BLaER1 (cell line): Measurements from ENCODE around the gene CASP3.

Experiments
- H3K27ac ChIP-seq: shearing (Covaris generic); formaldehyde crosslinking; 2 replicates; pipeline ENCODE4 v1.8.1; 2022
- H3K27me3 ChIP-seq: shearing (Covaris generic); formaldehyde crosslinking; 2 replicates; pipeline ENCODE4 v1.8.1; 2022
- H3K36me3 ChIP-seq: shearing (Covaris generic); formaldehyde crosslinking; 2 replicates; pipeline ENCODE4 v1.8.1; 2022
- H3K4me1 ChIP-seq: shearing (Covaris generic); formaldehyde crosslinking; 2 replicates; pipeline ENCODE4 v1.8.1; 2022
- H3K4me2 ChIP-seq: shearing (Covaris generic); formaldehyde crosslinking; 2 replicates; pipeline ENCODE4 v1.8.1; 2022
- H3K4me3 ChIP-seq: shearing (Covaris generic); formaldehyde crosslinking; 2 replicates; pipeline ENCODE4 v1.8.1; 2022
- H3K9ac ChIP-seq: shearing (Covaris generic); formaldehyde crosslinking; 2 replicates; pipeline ENCODE4 v1.8.1; 2022
- H3K9me3 ChIP-seq: shearing (Covaris generic); formaldehyde crosslinking; 2 replicates; pipeline ENCODE4 v1.8.1; 2022
- H4K20me1 ChIP-seq: shearing (Covaris generic); formaldehyde crosslinking; 2 replicates; pipeline ENCODE4 v1.8.1; 2022
- Cebpa-rat ChIP-seq: shearing (Covaris generic); IDR thresholded peaks from 2 replicates; pipeline ENCODE4 v1.8.1; 2022

The CASP3 gene

GRCh38 chr4:184681916-184682315 is 32.7 kb upstream of the CASP3 start:
- H3K4me1 ChIP-seq = peaks cover 13% of the 10 kb centered on the region
- no peak overlapping the region for H3K4me3 ChIP-seq
- H3K9me3 ChIP-seq = peaks cover 3% of the 10 kb centered on the region; the same call in 1 of the 2 replicates
- H3K27ac ChIP-seq = no peak overlapping the region
- no peak overlapping the region for H3K4me2 ChIP-seq
- peaks cover 10% of the 10 kb centered on the region for H3K36me3 ChIP-seq
- no peak for TF ChIP-seq Cebpa-rat
- no peaks in the 10 kb centered on the region for H4K20me1 ChIP-seq
- H3K9ac ChIP-seq = no peak overlapping the region
- no peaks in the 10 kb centered on the region for H3K27me3 ChIP-seq

- peaks cover 10% of the 10 kb centered on the region for H3K36me3 ChIP-seq
- H3K27ac ChIP-seq = no peak overlapping the region
- H3K4me1 ChIP-seq = peaks cover 13% of the 10 kb centered on the region
- H3K4me3 ChIP-seq = no peak overlapping the region
- H3K9ac ChIP-seq = no peak overlapping the region
- no peaks in the 10 kb centered on the region for H3K27me3 ChIP-seq
- no peak overlapping the region for H3K4me2 ChIP-seq
- no peak for TF ChIP-seq Cebpa-rat
- H3K9me3 ChIP-seq = peaks cover 3% of the 10 kb centered on the region; the same call in 1 of the 2 replicates
- H4K20me1 ChIP-seq = no peaks in the 10 kb centered on the region
Observed at GRCh38 chr4:184680698-184681097, 31.5 kb upstream of the CASP3 start.

DNA sequence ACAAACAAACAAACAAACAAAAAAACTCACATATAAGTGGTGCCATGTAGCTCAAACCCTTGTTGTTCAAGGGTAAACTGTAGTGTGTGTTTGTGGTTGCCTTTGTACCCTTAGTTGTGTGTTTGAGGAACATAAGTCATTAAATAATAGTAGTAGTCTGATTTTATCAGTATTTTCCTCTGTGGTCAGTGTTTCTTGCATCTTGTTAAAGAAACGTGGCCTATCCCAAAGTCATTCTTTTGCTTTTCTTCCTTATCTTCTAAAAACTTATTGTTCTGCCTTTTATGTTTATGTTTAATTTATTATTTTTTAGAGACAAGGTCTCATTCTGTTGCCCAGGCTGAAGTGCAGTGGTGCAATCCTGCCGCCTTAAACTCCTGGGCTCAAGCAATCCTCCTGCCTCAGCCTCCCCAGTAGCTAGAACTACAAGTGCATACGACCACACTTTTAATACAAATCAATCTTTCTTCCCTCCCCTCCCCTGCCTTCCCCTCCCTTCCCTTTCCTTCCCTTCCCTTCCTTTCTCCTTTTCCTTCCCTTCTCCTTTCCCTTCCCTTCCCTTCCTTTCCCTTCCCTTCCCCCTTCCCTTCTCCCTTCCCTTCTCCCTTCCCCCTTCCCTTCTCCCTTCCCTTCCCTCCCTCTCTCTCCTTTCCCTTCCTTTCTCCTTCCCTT is 26.7 kb upstream of the CASP3 start:
- H4K20me1 ChIP-seq = no peaks in the 10 kb centered on the region
- H3K4me2 ChIP-seq = no peak overlapping the region
- no peaks in the 10 kb centered on the region for H3K4me1 ChIP-seq
- peaks cover 3% of the 10 kb centered on the region; the same call in 1 of the 2 replicates for H3K9me3 ChIP-seq
- no peaks in the 10 kb centered on the region for H3K27me3 ChIP-seq
- TF ChIP-seq Cebpa-rat = no peak
- no peak overlapping the region for H3K4me3 ChIP-seq
- H3K9ac ChIP-seq = no peak overlapping the region
- H3K36me3 ChIP-seq = peaks cover 50% of the 10 kb centered on the region
- H3K27ac ChIP-seq = no peak overlapping the region

DNA sequence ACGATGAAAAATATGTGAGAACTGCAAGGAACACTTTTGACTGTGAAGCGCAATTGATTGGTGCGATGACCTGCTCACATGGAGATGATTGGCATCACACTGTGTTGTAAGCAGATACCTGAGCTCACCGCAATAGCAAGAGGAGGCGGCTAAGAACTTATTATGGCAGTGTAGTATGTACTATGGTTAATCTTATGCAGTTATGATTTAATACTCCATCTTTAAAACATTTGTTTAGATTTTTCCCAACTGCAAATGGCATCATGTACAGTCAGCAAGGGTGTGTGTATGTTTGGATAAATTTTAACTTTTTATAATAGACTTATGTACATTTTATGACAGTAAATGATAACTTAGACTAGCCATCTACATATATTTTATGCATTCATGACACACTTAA is 25.8 kb upstream of the CASP3 start:
- TF ChIP-seq Cebpa-rat = no peak

DNA sequence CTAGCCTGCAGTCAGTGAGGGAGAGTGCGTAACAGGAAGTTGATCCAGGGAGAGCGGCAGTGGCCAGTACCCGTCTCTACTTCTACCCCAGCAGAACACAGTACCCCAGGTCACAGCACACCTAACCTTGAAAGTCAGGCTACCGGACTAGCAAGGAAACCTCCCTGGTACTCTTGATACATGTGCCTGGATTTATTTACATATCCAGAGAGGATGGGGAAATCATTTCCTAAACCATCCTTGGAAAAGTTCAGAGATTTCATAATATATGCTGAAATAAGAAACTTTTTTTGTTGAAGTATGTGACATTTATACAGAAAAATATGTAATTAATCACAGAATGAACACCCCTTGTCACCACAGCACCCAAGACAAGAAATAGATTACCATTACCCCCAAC is 24.8 kb upstream of the CASP3 start:
- H3K4me1 ChIP-seq = no peaks in the 10 kb centered on the region; the same call in 1 of the 2 replicates
- H3K9ac ChIP-seq = no peak overlapping the region
- no peak overlapping the region for H3K27ac ChIP-seq
- no peaks in the 10 kb centered on the region for H3K9me3 ChIP-seq
- no peaks in the 10 kb centered on the region for H4K20me1 ChIP-seq
- no peak overlapping the region for H3K4me2 ChIP-seq
- no peak for TF ChIP-seq Cebpa-rat
- peaks cover 47% of the 10 kb centered on the region for H3K36me3 ChIP-seq
- H3K4me3 ChIP-seq = no peak overlapping the region
- no peaks in the 10 kb centered on the region for H3K27me3 ChIP-seq

More for the DNA sequence above, 25.8 kb upstream of the CASP3 start:
- no peaks in the 10 kb centered on the region for H3K27me3 ChIP-seq
- no peak overlapping the region for H3K9ac ChIP-seq
- H3K4me2 ChIP-seq = no peak overlapping the region
- no peaks in the 10 kb centered on the region for H4K20me1 ChIP-seq
- peaks cover 49% of the 10 kb centered on the region for H3K36me3 ChIP-seq
- H3K4me1 ChIP-seq = no peaks in the 10 kb centered on the region
- H3K9me3 ChIP-seq = peaks cover 3% of the 10 kb centered on the region; the same call in 1 of the 2 replicates
- no peak overlapping the region for H3K4me3 ChIP-seq
- no peak overlapping the region for H3K27ac ChIP-seq

- H3K4me1 ChIP-seq = peaks cover 12% of the 10 kb centered on the region
- no peaks in the 10 kb centered on the region for H3K9me3 ChIP-seq
- no peak for TF ChIP-seq Cebpa-rat
- no peak overlapping the region for H3K4me3 ChIP-seq
- H3K27ac ChIP-seq = no peak overlapping the region
- H3K4me2 ChIP-seq = no peak overlapping the region
- no peaks in the 10 kb centered on the region for H3K27me3 ChIP-seq
- H3K36me3 ChIP-seq = peaks cover 58% of the 10 kb centered on the region
- H4K20me1 ChIP-seq = no peaks in the 10 kb centered on the region
- H3K9ac ChIP-seq = no peak overlapping the region
Observed at GRCh38 chr4:184672741-184673140, 23.5 kb upstream of the CASP3 start.

- H3K4me3 ChIP-seq = no peak overlapping the region
- no peaks in the 10 kb centered on the region for H3K9me3 ChIP-seq
- H3K27ac ChIP-seq = no peak overlapping the region
- H3K4me2 ChIP-seq = no peak overlapping the region
- TF ChIP-seq Cebpa-rat = no peak
- peaks cover 74% of the 10 kb centered on the region for H3K36me3 ChIP-seq
- H3K9ac ChIP-seq = no peak overlapping the region
- peaks cover 14% of the 10 kb centered on the region for H3K4me1 ChIP-seq
- H4K20me1 ChIP-seq = no peaks in the 10 kb centered on the region
- no peaks in the 10 kb centered on the region for H3K27me3 ChIP-seq
Observed at GRCh38 chr4:184671101-184671500, 21.9 kb upstream of the CASP3 start.

- Histone ChIP-seq H3K27me3 (no peaks in the 10 kb centered on the region), H3K4me3 (no peak overlapping the region), H3K27ac (no peak overlapping the region), H3K9me3 (no peaks in the 10 kb centered on the region), H3K9ac (no peak overlapping the region), H3K4me2 (no peak overlapping the region), H3K36me3 (peaks cover 79% of the 10 kb centered on the region), H4K20me1 (no peaks in the 10 kb centered on the region), H3K4me1 (peaks cover 14% of the 10 kb centered on the region)
- no peak for TF ChIP-seq Cebpa-rat
Observed at GRCh38 chr4:184669251-184669650, 20.0 kb upstream of the CASP3 start.

DNA sequence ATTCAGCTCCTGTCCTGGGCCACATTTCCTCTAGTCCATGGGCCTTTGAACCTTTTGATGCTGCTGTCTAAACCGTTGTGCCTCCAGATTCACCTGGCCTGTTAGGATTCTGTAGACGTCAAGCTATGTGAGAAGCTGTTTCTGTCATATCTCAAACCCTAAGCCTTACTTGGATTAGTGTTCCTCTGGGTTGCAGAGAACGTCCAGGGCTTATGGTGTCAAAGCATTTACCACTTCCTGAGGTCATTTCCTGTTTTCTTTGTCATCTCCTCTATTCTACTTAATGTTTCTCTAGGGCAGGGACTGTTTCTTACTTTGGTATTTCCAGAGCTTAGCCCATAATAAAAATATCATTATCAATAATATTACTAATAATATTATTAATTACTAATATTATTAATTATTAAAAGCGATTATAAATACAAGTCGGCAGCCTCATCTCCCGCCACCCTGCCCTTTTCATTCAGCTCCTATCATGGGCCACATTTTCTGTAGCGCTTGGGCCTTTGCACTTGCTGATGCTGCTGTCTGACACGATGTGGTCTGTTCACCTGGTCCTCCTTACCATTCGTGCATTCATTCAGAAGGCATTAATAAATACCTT is 19.4 kb upstream of the CASP3 start:
- H3K4me2 ChIP-seq = peak overlapping the region; percentile 65
- no peak overlapping the region; the same call in 1 of the 2 replicates for H3K27ac ChIP-seq
- H3K27me3 ChIP-seq = no peaks in the 10 kb centered on the region
- H3K36me3 ChIP-seq = peaks cover 78% of the 10 kb centered on the region
- peaks cover 14% of the 10 kb centered on the region for H3K4me1 ChIP-seq
- H3K9ac ChIP-seq = no peak overlapping the region
- no peak for TF ChIP-seq Cebpa-rat
- H4K20me1 ChIP-seq = no peaks in the 10 kb centered on the region
- no peak overlapping the region for H3K4me3 ChIP-seq
- no peaks in the 10 kb centered on the region for H3K9me3 ChIP-seq

- Histone ChIP-seq H3K36me3 (peaks cover 75% of the 10 kb centered on the region), H3K27ac (no peak overlapping the region; the same call in 1 of the 2 replicates), H3K4me2 (peak overlapping the region; percentile 65)
Observed at GRCh38 chr4:184668096-184668495, 18.8 kb upstream of the CASP3 start.

More at GRCh38 chr4:184668096-184668495, 18.8 kb upstream of the CASP3 start:
- H3K27me3 ChIP-seq = no peaks in the 10 kb centered on the region
- no peak for TF ChIP-seq Cebpa-rat
- no peak overlapping the region for H3K9ac ChIP-seq
- no peaks in the 10 kb centered on the region for H4K20me1 ChIP-seq
- H3K4me1 ChIP-seq = peaks cover 14% of the 10 kb centered on the region
- no peak overlapping the region for H3K4me3 ChIP-seq
- H3K9me3 ChIP-seq = no peaks in the 10 kb centered on the region
